Panc1 (cell line): ENCODE measurements around the gene BAHCC1.

Source experiments
- CTCF ChIP-seq: fragments of 450-650 bp; IDR thresholded peaks from 2 replicates; pipeline ENCODE4 v1.5.1; 2017; ENCODE audit warnings: mild to moderate bottlenecking
- POLR2AphosphoS5 ChIP-seq: IDR thresholded peaks from 2 replicates; pipeline ENCODE4 v1.6.1; 2012; ENCODE audit warnings: mild to moderate bottlenecking, low read depth, low read length, moderate library complexity
- REST ChIP-seq, 2 experiments: IDR thresholded peaks; 2 replicates each; pipeline ENCODE4 v1.6.1; 2011 to 2012; ENCODE audit warnings: low read depth in 2 of 2, control low read depth in 1 of 2, low read length in 1 of 2, mild to moderate bottlenecking in 1 of 2, moderate library complexity in 1 of 2; ENCODE audit not compliant: insufficient read depth in 1 of 2
- SIN3A ChIP-seq: IDR thresholded peaks from 2 replicates; pipeline ENCODE4 v1.6.1; 2012; ENCODE audit warnings: low read depth, mild to moderate bottlenecking, low read length, moderate library complexity, borderline replicate concordance; ENCODE audit not compliant: insufficient read depth
- TCF7L2 ChIP-seq: IDR thresholded peaks from 2 replicates; pipeline ENCODE4 v1.6.1; 2011; ENCODE audit warnings: mild to moderate bottlenecking, low read depth, low read length, inconsistent platforms

GRCh38 chr17:81373536-81374160 is 21.6 kb upstream of the BAHCC1 start:
- TF ChIP-seq CTCF (no peak), REST (IDR thresholded peaks at IDR 0.05; ENCODE audit: insufficient read depth in 1 of 2, low read depth in 2 of 2, low read length in 1 of 2) (no peak), POLR2AphosphoS5 (no peak), SIN3A (no peak), TCF7L2 (no peak)
